T-helper 2 cell (primary cell): ENCODE measurements around the gene PLA2G4A.

Experiments used
- DNase-seq, 5 experiments: peaks; one replicate each; pipeline versions ENCODE4 v3.0.0 to v3.0.0-alpha.2; 2012 to 2022

Gene PLA2G4A

GRCh38 chr1:186834399-186834958 is 5.7 kb downstream of the PLA2G4A start:
- no peak for DNase-seq

DNA sequence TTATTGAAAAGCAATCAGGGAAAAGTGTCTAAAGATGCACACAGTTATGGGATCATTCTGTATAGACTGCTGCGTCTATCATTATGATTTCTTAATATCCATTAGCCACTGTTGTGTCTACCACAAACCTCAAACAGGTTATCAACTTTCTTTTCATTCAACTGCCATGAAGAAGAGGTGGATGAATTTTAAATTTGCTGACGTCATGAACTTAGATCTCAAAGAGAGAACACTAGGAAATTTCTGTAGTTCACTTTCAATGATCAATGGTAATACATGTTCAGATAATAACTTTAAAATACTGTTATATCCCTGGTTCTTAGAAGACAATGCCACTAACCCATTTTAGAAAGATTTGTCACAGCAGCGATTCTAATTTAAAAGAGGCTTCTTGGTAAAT is 6.7 kb downstream of the PLA2G4A start:
- no peak for DNase-seq

GRCh38 chr1:186837806-186838205 is 9.1 kb downstream of the PLA2G4A start:
- DNase-seq = no peak

DNA sequence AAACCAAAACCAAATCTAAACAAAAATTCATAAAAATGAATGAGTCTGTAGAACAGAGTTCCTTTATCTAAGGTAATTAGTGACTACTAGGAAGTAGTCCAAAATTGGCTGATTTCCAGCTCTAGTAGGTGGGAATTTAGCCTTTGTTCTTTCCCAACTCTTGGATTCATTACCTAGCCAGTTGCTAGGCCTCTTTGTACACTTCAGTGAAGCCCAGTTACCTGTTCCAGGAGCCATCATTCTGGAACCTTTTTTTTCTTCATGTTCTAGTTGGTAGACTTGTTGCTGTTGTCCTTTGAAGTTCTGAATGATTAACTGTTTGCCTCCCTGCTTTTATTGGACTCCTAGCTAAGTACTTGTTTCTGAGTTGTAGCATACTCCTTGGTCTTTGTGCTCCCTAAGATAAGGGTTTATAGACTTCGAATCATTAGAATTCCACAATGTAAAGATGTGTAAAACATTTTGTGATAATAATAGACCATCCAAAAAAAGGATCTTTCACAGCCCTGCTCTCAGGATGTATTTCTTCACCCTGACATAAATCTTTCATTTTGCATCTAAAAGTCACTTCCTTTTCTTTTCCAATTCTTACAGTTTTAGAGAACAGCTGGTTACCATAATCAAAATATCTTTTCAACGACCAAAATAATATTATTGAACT is 9.8 kb downstream of the PLA2G4A start:
- no peak for DNase-seq

DNA sequence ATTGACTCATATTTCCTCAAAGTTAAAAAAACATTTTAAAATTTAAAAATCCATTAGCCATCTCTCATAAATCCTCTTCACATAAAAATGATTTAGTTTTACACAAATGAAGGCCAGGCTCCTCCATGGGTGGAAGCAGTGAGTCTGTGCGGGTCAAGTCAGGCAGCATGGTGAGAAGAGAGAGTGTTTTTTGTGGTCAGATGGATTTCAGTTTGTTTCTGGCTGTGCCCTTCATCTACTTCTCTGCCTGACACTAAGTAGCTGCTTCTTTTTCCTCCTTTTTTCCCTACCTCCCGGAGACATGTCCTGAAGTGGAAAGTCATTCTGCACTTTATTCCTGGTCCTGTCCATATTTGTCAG is 10.3 kb downstream of the PLA2G4A start:
- peak in 1 of 5 experiments; percentile 20 for DNase-seq

GRCh38 chr1:186841599-186841998 is 12.8 kb downstream of the PLA2G4A start:
- no peak for DNase-seq

- no peak for DNase-seq
These were observed 13.8 kb downstream of the PLA2G4A start for GRCh38 chr1:186842547-186842946.

GRCh38 chr1:186843226-186843625 is 14.5 kb downstream of the PLA2G4A start:
- DNase-seq = no peak

- DNase-seq = no peak
These were observed 15.2 kb downstream of the PLA2G4A start for GRCh38 chr1:186843931-186844330.

DNA sequence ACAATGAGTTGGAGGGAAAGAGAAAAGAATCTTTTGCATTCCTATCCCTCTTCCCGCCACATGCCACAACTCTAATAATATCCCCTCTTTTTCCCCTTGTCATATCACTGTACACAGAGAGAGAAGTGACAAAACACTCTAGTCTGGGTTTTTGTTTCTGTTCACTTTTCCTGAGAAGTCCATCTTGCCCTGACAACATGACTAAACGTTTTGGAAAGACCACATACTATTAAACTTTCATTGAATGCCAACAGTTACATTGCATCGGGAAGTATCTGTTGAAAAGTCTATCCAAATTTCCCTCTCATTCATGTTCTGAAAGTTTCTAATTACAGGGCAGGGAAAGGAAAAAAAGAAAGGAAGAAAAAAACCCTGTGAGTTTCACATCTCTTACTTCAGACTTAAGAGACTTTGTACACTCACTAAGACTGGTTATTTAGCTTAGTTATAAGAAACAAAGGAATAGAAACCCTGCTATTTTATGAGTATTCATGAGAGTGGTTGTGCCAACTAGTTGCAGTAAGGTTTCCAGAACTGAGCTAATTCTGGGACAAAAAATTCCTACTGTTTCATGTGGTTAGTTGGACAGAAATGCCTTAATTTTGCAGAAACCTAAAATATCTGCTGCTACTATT is 16.9 kb downstream of the PLA2G4A start:
- no peak for DNase-seq

- no peak for DNase-seq
These were observed 19.9 kb downstream of the PLA2G4A start for GRCh38 chr1:186848509-186849130.

DNA sequence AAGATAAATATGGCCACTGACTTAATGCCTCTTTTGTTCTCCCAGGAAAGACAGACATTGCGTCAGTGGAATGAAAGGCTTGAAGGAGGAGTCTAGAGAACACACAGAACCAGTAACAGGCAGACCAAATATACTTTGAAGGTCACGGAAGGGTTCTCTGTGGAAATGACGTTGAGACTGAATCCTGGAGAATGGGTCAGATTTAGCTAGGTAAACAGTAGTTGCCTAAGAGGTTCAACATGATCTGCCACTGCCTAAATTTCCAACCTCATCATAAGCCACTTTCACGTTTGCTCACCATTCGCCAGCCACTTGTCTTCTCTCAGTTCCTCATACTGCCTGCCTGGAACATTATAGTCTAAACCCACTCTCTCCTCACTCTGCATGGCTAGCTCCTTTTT is 20.5 kb downstream of the PLA2G4A start:
- DNase-seq = no peak

DNA sequence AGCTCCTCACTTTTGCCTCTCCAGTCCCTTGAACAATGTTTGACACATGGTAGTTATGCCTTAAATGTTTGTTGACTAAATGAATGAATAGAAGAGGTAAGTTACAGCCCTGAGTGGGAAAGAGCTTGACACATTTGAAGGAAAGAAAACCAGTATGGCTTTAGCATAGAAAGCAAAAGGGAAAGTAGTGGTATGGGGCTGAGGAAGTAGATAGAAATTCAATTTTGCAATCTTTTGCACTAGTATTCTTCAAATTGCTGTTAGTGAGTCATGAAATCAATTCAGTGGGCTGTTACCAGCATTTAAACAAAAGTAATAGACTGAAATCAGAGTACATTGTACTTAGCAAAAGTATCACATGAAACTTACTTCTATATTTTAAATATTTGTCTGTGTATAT is 21.1 kb downstream of the PLA2G4A start:
- DNase-seq = no peak

DNA sequence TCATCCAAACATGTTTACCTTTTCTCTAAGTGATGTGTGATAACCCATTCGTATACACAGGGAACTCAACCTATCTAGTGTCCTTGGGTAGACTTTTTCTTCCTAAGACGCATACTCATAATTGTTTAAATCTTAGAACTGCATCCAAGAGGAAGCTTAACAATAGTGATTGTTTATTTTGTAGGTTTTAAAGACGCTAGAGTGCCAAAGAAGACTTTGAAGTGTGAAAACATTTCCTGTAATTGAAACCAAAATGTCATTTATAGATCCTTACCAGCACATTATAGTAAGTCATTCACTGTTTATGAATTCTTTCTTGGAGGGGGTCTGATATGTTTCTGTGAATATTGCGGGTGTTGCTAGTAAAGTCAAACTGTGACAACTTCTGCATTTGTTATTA is 25.4 kb downstream of the PLA2G4A start:
- no peak for DNase-seq

DNA sequence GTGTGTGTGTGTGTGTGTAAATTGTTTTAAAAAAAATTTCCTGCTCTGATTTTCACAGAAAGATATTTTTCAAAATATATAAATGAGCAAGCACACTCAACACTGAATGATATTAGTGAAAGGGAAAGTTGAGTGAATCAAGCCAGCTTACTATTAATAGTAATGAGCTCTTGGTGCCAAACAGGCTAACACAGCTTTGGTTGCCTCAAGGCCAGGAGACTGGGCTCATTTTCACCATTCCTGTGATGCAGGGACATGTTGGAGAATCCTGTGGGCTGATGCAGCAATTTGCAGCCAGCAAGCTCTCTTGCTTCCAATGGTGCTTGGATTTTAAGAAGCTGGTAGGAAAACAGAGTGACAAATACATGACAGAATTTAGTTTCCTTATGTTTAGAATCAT is 30.2 kb downstream of the PLA2G4A start:
- no peak for DNase-seq

DNA sequence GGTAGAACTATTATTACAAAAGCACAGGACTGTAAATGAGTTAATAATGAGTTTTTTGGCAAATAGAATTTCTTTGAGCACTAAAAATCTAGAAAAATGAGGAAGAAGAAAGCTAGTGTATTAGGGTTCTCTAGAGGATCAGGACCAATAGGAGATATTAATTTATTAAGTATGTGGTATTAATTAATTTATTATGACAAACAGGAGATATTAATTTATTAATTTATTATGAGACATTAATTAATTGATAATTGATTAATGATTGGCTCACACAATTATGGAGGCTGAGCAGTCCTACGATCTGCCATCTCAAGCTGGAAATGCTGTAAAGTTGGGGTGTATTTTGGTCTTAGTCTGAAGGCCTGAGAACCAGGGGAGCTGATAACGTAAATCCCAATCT is 31.2 kb downstream of the PLA2G4A start:
- DNase-seq = no peak

- no peak for DNase-seq
These were observed 35.5 kb downstream of the PLA2G4A start for GRCh38 chr1:186864296-186864695.

DNA sequence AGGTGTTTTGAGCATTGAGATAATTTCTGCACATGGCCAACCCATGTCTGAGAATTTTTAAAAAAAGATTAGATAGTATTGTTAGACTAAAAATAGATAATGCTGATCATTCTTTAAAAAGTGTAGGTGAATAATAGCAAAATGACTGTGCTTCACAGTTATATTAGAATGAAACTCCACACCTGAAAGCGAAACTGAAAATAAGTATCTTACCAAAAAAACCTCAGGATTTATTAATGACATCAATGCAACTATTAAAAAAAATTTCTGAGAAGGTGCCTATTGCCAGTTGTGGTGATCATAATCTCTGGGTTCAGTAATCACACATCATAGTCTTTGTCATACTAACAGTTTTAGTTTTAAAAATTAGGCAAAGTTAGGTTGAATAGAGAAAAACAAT is 36.5 kb downstream of the PLA2G4A start:
- peak in 1 of 5 experiments; percentile 82 for DNase-seq

DNA sequence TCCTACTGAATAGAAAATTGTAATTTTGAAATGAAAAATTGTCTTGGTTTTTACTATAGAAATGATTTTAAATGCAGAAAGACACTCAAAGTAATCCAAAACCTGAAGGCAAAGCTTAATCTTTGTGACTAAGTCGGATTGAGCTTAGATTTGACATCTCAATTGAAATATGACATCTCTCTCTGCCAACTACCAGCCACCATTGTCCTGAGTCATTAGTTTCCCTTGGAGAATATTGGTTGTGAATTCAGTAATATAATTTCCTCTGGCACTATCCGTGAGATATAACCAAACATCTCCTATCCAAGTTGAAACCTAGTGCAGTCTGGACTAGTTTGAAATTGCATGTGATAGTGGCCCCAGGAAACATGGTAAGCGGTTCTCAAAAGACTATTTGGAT is 37.1 kb downstream of the PLA2G4A start:
- peak in 1 of 5 experiments; percentile 35 for DNase-seq

DNA sequence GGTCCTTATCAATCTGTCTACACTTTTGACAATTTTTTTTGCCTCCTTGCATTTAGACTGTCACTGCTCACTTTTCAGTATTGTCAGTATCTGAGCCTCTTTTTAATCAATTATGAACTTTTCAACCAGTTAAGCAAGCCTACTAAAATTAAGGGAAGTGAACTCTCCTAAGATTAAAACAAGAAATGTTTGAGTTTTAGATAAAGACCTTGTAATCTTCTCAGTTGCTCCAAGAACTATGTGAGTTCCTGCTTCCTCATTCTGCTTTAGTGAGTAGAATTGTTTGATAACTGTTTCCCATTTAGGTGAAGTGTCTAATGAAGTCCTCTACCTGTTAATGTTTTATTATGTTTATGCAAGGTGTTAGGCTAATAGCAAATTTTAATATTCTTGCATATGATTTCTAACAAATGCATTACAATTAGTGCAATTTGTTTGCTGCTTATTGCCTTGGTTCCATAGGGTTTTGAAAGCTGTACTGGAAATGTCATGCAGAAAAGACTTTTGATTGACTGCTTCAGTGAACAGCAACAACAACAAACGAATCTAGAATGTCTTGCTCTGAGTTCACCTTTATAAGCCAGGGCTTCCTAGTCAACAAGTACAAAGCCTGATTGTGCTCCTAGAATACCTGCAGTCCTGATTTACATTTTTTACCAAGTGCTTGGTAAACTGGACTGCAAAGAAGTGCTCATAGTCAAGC is 40.9 kb downstream of the PLA2G4A start:
- no peak for DNase-seq

- no peak for DNase-seq
These were observed 43.0 kb downstream of the PLA2G4A start for GRCh38 chr1:186871784-186872183.

DNA sequence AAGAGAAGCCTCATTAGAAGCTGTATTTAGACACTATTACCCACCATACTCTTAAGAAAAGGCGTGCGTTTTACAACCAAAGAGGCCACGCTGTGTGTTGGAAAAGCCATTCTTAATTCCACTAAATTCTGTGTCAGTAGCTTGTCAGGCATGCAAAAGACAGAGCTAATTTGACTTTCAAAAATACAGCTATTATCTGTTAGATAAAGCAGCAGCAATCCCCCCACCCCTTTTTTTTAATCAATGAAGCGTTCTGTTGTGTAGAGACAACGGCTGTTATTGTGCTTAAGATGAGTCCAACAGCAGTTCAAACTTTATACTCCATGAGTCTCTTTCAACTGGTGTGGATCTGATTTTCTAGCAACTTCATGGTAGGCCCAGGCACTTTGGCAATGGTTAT is 43.5 kb downstream of the PLA2G4A start:
- no peak for DNase-seq

- DNase-seq = peak in 1 of 5 experiments; percentile 54
These were observed 44.9 kb downstream of the PLA2G4A start for GRCh38 chr1:186873687-186874086.
